ENCODE measurements around the gene EML3.

EML3 gene

DNA sequence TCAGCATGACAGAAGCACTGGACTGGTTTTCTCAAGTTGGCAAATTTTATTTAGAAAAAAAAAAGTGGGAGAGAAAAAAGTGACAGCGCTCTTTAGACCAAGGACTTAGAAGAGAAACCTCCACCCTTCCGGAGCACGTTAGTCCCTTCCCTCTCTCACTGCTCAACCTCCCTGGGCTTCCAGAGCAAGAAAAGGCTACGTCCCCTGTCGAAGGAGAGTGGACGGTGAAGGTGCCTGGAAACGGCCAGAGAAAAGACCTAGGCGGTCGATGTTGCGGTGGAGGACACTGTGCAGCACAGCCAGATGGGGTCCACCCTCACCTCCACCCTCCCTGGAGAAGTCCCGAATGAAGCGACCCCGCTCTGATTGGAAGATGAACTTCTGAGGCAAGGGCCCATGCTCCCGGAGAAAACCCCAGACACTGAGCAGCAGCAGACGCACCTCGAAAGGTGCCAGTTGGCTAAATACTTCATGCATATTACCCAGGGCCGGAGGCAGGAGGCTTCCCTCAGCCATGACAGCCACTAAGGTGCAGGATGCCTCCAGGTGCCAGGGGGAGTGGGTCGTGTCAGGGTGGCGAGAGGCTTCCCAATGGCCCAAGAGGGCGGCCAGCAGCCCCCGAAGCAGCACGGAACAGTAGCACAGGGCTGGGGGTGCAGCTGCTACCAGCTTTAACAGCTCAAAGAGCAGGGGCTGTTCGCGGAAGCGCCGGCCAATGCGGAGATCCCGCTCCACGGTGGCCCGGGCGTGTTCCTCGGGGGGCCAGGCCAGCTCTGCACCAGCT lies 34.4 kb upstream of the EML3 start:
- peaks cover 12% of the 10 kb centered on the region for H3K4me1 ChIP-seq (ENCODE audit: control insufficient read depth, insufficient read depth, low read length, poor library complexity, severe bottlenecking)
- H3K27ac ChIP-seq (ENCODE audit: insufficient read depth, low read length, poor library complexity, severe bottlenecking) = peak overlapping the region; percentile 6
- no peaks in the 10 kb centered on the region for H3K9me3 ChIP-seq (ENCODE audit: control insufficient read depth, low read length)
- DNase-seq = no peak
- no peak overlapping the region for H3K4me3 ChIP-seq (ENCODE audit: insufficient read depth, low read depth, low read length, poor library complexity, severe bottlenecking)
- peaks cover 22% of the 10 kb centered on the region for H3K36me3 ChIP-seq (ENCODE audit: control insufficient read depth, insufficient read depth, low read length)
- no peaks in the 10 kb centered on the region for H3K27me3 ChIP-seq (replicated peaks; ENCODE audit: control insufficient read depth, insufficient read depth, low read length, poor library complexity, severe bottlenecking)

DNA sequence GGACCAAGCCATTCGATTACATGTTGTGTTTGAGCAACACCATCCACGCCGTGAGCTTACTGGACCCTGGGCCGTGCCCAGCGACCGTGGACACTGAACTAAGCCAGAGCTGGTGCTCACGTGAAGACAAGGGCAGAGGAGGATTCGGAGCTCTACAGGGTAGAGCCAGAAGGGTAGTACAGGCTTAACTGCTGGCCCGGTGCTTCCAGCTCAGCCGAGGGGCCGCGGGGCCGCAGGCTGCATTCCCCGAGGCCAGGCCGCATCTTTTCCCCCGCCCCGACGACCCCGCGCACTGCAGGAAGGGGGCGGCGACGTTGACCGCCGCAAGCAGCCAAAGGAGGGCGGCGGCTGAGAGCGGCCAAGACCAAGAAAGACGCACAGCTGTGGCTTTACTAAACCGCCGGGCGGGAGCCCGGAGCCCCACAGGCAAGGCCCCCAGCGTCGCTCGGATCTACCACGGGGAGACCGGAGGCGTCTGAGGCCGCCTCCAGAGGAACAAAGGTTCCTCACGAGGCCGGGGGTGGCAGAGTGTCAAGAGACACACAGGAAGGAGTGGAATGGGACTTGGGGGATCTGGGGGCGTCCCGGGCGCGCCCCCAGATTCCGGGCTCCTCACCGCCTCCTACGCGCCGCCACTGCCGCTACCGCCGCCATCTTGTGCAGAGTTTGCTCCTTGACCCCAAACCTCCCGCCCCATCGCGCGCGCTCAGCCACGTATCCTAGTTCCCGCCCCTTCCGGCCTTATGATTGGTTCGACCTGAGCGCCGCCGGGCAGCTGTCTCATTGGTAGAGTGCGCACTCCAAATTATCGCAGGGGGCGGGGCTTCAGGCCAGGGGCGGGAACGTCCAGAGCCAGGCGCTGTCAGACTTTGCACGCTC lies 33.6 kb upstream of the EML3 start, which contains the start of gene GANAB:
Gene GANAB, minus strand, starts transcription at position 668 of the 879 bp plus-strand sequence. Its CDS starts 14 bp downstream, at position 654.
- peak; percentile 96 to 98 (median 97) for DNase-seq
- H3K4me3 ChIP-seq (ENCODE audit: insufficient read depth, low read depth, low read length, poor library complexity, severe bottlenecking) = peak within 1 kb of the TSS; percentile 74
- no peaks in the 10 kb centered on the region for H3K9me3 ChIP-seq (ENCODE audit: control insufficient read depth, low read length)
- no peaks in the 10 kb centered on the region for H3K27me3 ChIP-seq (replicated peaks; ENCODE audit: control insufficient read depth, insufficient read depth, low read length, poor library complexity, severe bottlenecking)
- H3K36me3 ChIP-seq (ENCODE audit: control insufficient read depth, insufficient read depth, low read length) = peaks cover 22% of the 10 kb centered on the region
- H3K27ac ChIP-seq (ENCODE audit: insufficient read depth, low read length, poor library complexity, severe bottlenecking) = peak within 1 kb of the TSS; percentile 93
- peaks cover 7% of the 10 kb centered on the region for H3K4me1 ChIP-seq (ENCODE audit: control insufficient read depth, insufficient read depth, low read length, poor library complexity, severe bottlenecking)

- Histone ChIP-seq H3K27me3 (replicated peaks; ENCODE audit: control insufficient read depth, insufficient read depth, low read length, poor library complexity, severe bottlenecking) (no peaks in the 10 kb centered on the region), H3K9me3 (ENCODE audit: control insufficient read depth, low read length) (no peaks in the 10 kb centered on the region), H3K36me3 (ENCODE audit: control insufficient read depth, insufficient read depth, low read length) (peaks cover 22% of the 10 kb centered on the region), H3K4me3 (ENCODE audit: insufficient read depth, low read depth, low read length, poor library complexity, severe bottlenecking) (peak overlapping the region; percentile 74), H3K27ac (ENCODE audit: insufficient read depth, low read length, poor library complexity, severe bottlenecking) (peak overlapping the region; percentile 93), H3K4me1 (ENCODE audit: control insufficient read depth, insufficient read depth, low read length, poor library complexity, severe bottlenecking) (peaks cover 7% of the 10 kb centered on the region)
- DNase-seq = no peak
These were observed 33.0 kb upstream of the EML3 start for GRCh38 chr11:62645671-62645945.

- H3K27ac ChIP-seq (ENCODE audit: insufficient read depth, low read length, poor library complexity, severe bottlenecking) = no peak overlapping the region
- H3K4me3 ChIP-seq (ENCODE audit: insufficient read depth, low read depth, low read length, poor library complexity, severe bottlenecking) = no peak overlapping the region
- no peaks in the 10 kb centered on the region for H3K27me3 ChIP-seq (replicated peaks; ENCODE audit: control insufficient read depth, insufficient read depth, low read length, poor library complexity, severe bottlenecking)
- H3K4me1 ChIP-seq (ENCODE audit: control insufficient read depth, insufficient read depth, low read length, poor library complexity, severe bottlenecking) = peaks cover 7% of the 10 kb centered on the region
- H3K9me3 ChIP-seq (ENCODE audit: control insufficient read depth, low read length) = no peaks in the 10 kb centered on the region
- DNase-seq = no peak
- H3K36me3 ChIP-seq (ENCODE audit: control insufficient read depth, insufficient read depth, low read length) = peaks cover 19% of the 10 kb centered on the region
These were observed 31.6 kb upstream of the EML3 start for GRCh38 chr11:62644220-62644619.

DNA sequence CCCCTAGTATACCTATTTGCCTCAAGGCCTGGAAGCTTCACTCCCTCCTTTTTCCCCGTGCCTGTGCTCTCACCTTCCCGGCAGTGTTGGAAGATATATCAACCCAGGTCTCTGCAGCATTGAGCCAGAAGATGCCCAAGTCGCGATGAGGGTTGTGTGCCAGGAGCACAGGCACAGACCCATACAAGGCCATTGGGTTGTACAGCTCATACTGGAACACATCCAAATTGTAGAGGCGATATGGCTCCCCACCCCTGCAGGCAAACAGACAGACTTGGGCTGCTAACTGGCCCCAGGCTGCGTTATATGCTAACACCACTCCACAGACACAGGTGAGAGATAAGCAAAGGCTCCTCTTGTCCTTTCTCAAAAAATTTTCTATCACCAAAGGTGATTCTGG lies 19.9 kb upstream of the EML3 start:
- H3K36me3 ChIP-seq (ENCODE audit: control insufficient read depth, insufficient read depth, low read length) = peaks cover 76% of the 10 kb centered on the region

DNA sequence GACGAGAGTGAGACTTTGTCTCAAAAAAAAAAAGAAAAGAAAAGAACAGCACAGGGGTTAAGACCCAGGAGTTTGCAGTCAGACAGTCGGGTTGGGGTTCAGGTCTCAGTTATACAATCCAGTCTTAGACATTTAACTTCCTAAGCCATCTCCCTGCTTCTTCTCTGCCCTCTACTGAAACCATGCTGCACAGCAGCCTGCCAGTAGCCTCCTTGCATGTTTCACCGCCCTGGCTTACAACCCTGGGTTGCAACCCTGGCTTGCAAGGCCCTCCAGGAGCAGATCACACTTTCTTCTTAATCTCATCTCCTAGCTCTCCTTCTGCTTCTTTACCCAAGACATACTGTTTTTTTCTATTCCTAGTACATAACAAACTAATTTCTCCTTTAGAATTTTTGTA lies 15.1 kb upstream of the EML3 start:
- Histone ChIP-seq H3K9me3 (ENCODE audit: control insufficient read depth, low read length) (no peaks in the 10 kb centered on the region), H3K4me1 (ENCODE audit: control insufficient read depth, insufficient read depth, low read length, poor library complexity, severe bottlenecking) (no peaks in the 10 kb centered on the region), H3K36me3 (ENCODE audit: control insufficient read depth, insufficient read depth, low read length) (peaks cover 67% of the 10 kb centered on the region), H3K27me3 (replicated peaks; ENCODE audit: control insufficient read depth, insufficient read depth, low read length, poor library complexity, severe bottlenecking) (no peaks in the 10 kb centered on the region), H3K4me3 (ENCODE audit: insufficient read depth, low read depth, low read length, poor library complexity, severe bottlenecking) (no peak overlapping the region), H3K27ac (ENCODE audit: insufficient read depth, low read length, poor library complexity, severe bottlenecking) (no peak overlapping the region)
- no peak for DNase-seq

More for the DNA sequence above, 19.9 kb upstream of the EML3 start:
- Histone ChIP-seq H3K27me3 (replicated peaks; ENCODE audit: control insufficient read depth, insufficient read depth, low read length, poor library complexity, severe bottlenecking) (no peaks in the 10 kb centered on the region), H3K9me3 (ENCODE audit: control insufficient read depth, low read length) (no peaks in the 10 kb centered on the region), H3K27ac (ENCODE audit: insufficient read depth, low read length, poor library complexity, severe bottlenecking) (no peak overlapping the region), H3K4me3 (ENCODE audit: insufficient read depth, low read depth, low read length, poor library complexity, severe bottlenecking) (no peak overlapping the region), H3K4me1 (ENCODE audit: control insufficient read depth, insufficient read depth, low read length, poor library complexity, severe bottlenecking) (peaks cover 4% of the 10 kb centered on the region)
- no peak for DNase-seq

- H3K9me3 ChIP-seq (ENCODE audit: control insufficient read depth, low read length) = no peaks in the 10 kb centered on the region
- peaks cover 18% of the 10 kb centered on the region for H3K36me3 ChIP-seq (ENCODE audit: control insufficient read depth, insufficient read depth, low read length)
- H3K4me3 ChIP-seq (ENCODE audit: insufficient read depth, low read depth, low read length, poor library complexity, severe bottlenecking) = no peak overlapping the region
- H3K4me1 ChIP-seq (ENCODE audit: control insufficient read depth, insufficient read depth, low read length, poor library complexity, severe bottlenecking) = peaks cover 10% of the 10 kb centered on the region
- peak overlapping the region; percentile 82 for H3K27ac ChIP-seq (ENCODE audit: insufficient read depth, low read length, poor library complexity, severe bottlenecking)
- no peak for DNase-seq
- H3K27me3 ChIP-seq (replicated peaks; ENCODE audit: control insufficient read depth, insufficient read depth, low read length, poor library complexity, severe bottlenecking) = no peaks in the 10 kb centered on the region
These were observed 10.0 kb upstream of the EML3 start for GRCh38 chr11:62622476-62623089.

- H3K36me3 ChIP-seq (ENCODE audit: control insufficient read depth, insufficient read depth, low read length) = peaks cover 21% of the 10 kb centered on the region
- H3K9me3 ChIP-seq (ENCODE audit: control insufficient read depth, low read length) = no peaks in the 10 kb centered on the region
- H3K4me3 ChIP-seq (ENCODE audit: insufficient read depth, low read depth, low read length, poor library complexity, severe bottlenecking) = peak within 1 kb of the TSS; percentile 69
- peak; percentile 96 to 98 (median 98) for DNase-seq
- peak within 1 kb of the TSS; percentile 82 for H3K27ac ChIP-seq (ENCODE audit: insufficient read depth, low read length, poor library complexity, severe bottlenecking)
- no peaks in the 10 kb centered on the region for H3K27me3 ChIP-seq (replicated peaks; ENCODE audit: control insufficient read depth, insufficient read depth, low read length, poor library complexity, severe bottlenecking)
- peaks cover 10% of the 10 kb centered on the region for H3K4me1 ChIP-seq (ENCODE audit: control insufficient read depth, insufficient read depth, low read length, poor library complexity, severe bottlenecking)
These were observed 9.2 kb upstream of the EML3 start, which contains the start of gene B3GAT3 for GRCh38 chr11:62621567-62622470. TSS of gene B3GAT3 (minus strand) at chr11:62621986. CDS start at chr11:62621947, 39 bp downstream.

- peak overlapping the region; percentile 69 for H3K4me3 ChIP-seq (ENCODE audit: insufficient read depth, low read depth, low read length, poor library complexity, severe bottlenecking)
- H3K9me3 ChIP-seq (ENCODE audit: control insufficient read depth, low read length) = no peaks in the 10 kb centered on the region
- H3K27me3 ChIP-seq (replicated peaks; ENCODE audit: control insufficient read depth, insufficient read depth, low read length, poor library complexity, severe bottlenecking) = no peaks in the 10 kb centered on the region
- peak overlapping the region; percentile 82 for H3K27ac ChIP-seq (ENCODE audit: insufficient read depth, low read length, poor library complexity, severe bottlenecking)
- no peak for DNase-seq
- H3K4me1 ChIP-seq (ENCODE audit: control insufficient read depth, insufficient read depth, low read length, poor library complexity, severe bottlenecking) = peaks cover 10% of the 10 kb centered on the region
- H3K36me3 ChIP-seq (ENCODE audit: control insufficient read depth, insufficient read depth, low read length) = peaks cover 20% of the 10 kb centered on the region
These were observed 8.5 kb upstream of the EML3 start for GRCh38 chr11:62621027-62621566.
